GM12878 (cell line): ENCODE results near the gene DHX57. TPM values are rescaled to one million over a fixed set of nuclear protein-coding genes. Genes with fewer than 3 reads are reported as not detected.

Experiments used
- ATAC-seq: fragments of 200-7000 bp; cut with Tn5 transposase; 3 replicates; pipeline ENCODE4 v1.9.1; 2020; ENCODE audit warnings: mild to moderate bottlenecking, moderate library complexity
- BruUV-seq: library from RNA; stranded (reverse); fragments of 400-500 nt; replicated peaks from 2 replicates; lab custom pipeline; 2021; lab: Mats Ljungman, UMichigan
- CTCF ChIA-PET: fragments of 300-600 bp; sonication (Branson Sonifier 250); formaldehyde crosslinking; extraction: SDS; loops from one replicate; lab custom pipeline; 2021; ENCODE audit warnings: inconsistent platforms; lab: Yijun Ruan, JAX
- POLR2A ChIA-PET: fragments of 350-600 bp; formaldehyde crosslinking; extraction: SDS; loops from one replicate; lab custom pipeline; 2021; ENCODE audit warnings: inconsistent platforms; lab: Charles Lee
- RAD21 ChIA-PET: fragments of 300-600 bp; sonication (Branson Sonifier 250); formaldehyde crosslinking; loops from one replicate; lab custom pipeline; 2023; ENCODE audit warnings: antibody characterized with exemption; ENCODE audit not compliant: unreplicated experiment; lab: Charles Lee
- SMC1A ChIA-PET: fragments of 300-600 bp; sonication (Branson Sonifier 250); formaldehyde crosslinking; loops from one replicate; lab custom pipeline; 2023; ENCODE audit not compliant: unreplicated experiment, uncharacterized antibody; lab: Charles Lee
- DNase-seq: peaks from one replicate; pipeline ENCODE4 v3.0.0-alpha.2; 2011; ENCODE audit warnings: low read depth, low spot score
- FAIRE-seq: peaks from 3 replicates; lab custom pipeline; 2011; peaks lifted over from hg19 to GRCh38; lab: Jason Lieb, UNC
- H2AFZ ChIP-seq: 2 replicates; pipeline ENCODE4 v1.6.0; 2011; ENCODE audit warnings: low read depth, low read length, control low read depth; ENCODE audit not compliant: control insufficient read depth
- H3K27ac ChIP-seq: 2 replicates; pipeline ENCODE4 v1.5.1; 2011; ENCODE audit warnings: control low read depth; ENCODE audit not compliant: control insufficient read depth, insufficient read depth
- H3K27me3 ChIP-seq, 2 experiments: replicated peaks in 1 of 2; 2 replicates each; pipeline versions ENCODE4 v1.6.0 to v1.6.1; 2011; ENCODE audit warnings: low read length in 1 of 2; ENCODE audit not compliant: control insufficient read depth in 2 of 2, insufficient read depth in 2 of 2
- H3K36me3 ChIP-seq, 2 experiments: 2 replicates each; pipeline ENCODE4 v1.5.1; 2011; ENCODE audit warnings: low read length in 1 of 2; ENCODE audit not compliant: control insufficient read depth in 2 of 2, insufficient read depth in 2 of 2
- H3K4me1 ChIP-seq: 2 replicates; pipeline ENCODE4 v1.6.1; 2011; ENCODE audit warnings: mild to moderate bottlenecking, low read length, moderate library complexity, mixed read lengths; ENCODE audit not compliant: control insufficient read depth, insufficient read depth
- H3K4me2 ChIP-seq: 2 replicates; pipeline ENCODE4 v1.6.0; 2011; ENCODE audit warnings: control low read depth; ENCODE audit not compliant: control insufficient read depth, insufficient read depth
- H3K4me3 ChIP-seq: fragments of 200-600 bp; sonication (generic); 2 replicates; pipeline ENCODE4 v1.5.1; 2016
- H3K79me2 ChIP-seq: 2 replicates; pipeline ENCODE4 v1.6.0; 2011; ENCODE audit warnings: low read length; ENCODE audit not compliant: control insufficient read depth, insufficient read depth
- H3K9ac ChIP-seq: 2 replicates; pipeline ENCODE4 v1.8.0; 2011; ENCODE audit warnings: low read length, control low read depth, mixed read lengths; ENCODE audit not compliant: control insufficient read depth, insufficient read depth
- H3K9me3 ChIP-seq: replicated peaks from 3 replicates; pipeline ENCODE4 v1.5.1; 2011; ENCODE audit warnings: mild to moderate bottlenecking, low read length; ENCODE audit not compliant: control insufficient read depth, insufficient read depth
- H4K20me1 ChIP-seq: 2 replicates; pipeline ENCODE4 v1.6.0; 2011; ENCODE audit not compliant: control insufficient read depth, insufficient read depth
- BHLHE40 ChIP-seq, 2 experiments: fragments of 450-650 bp in 1 of 2; IDR thresholded peaks; 2 replicates each; pipeline ENCODE4 v1.6.1; 2011 to 2017; ENCODE audit warnings: low read depth in 2 of 2, borderline replicate concordance in 1 of 2, improper control_type of control experiment in 1 of 2, low read length in 1 of 2, mild to moderate bottlenecking in 1 of 2
- EP300 ChIP-seq, 2 experiments: fragments of 150-350 bp in 1 of 2; IDR thresholded peaks; 2 replicates each; pipeline ENCODE4 v1.6.1; 2011 to 2012; ENCODE audit warnings: low read depth in 2 of 2, low read length in 2 of 2, borderline replicate concordance in 1 of 2, improper control_type of control experiment in 1 of 2, inconsistent platforms in 1 of 2; ENCODE audit not compliant: control insufficient read depth in 1 of 2
- IRF4 ChIP-seq: IDR thresholded peaks from 2 replicates; pipeline ENCODE4 v1.6.1; 2011; ENCODE audit warnings: low read depth, low read length
- NFIC ChIP-seq: IDR thresholded peaks from 2 replicates; pipeline ENCODE4 v1.6.1; 2012; ENCODE audit warnings: low read depth, mild to moderate bottlenecking, inconsistent platforms, low read length, moderate library complexity
- NKRF ChIP-seq: fragments of 450-650 bp; conservative IDR thresholded peaks from 2 replicates; pipeline ENCODE4 v1.6.1; 2017; ENCODE audit warnings: mild to moderate bottlenecking, moderate library complexity
- RAD51 ChIP-seq: fragments of 450-650 bp; IDR thresholded peaks from 2 replicates; pipeline ENCODE4 v1.6.1; 2016; ENCODE audit warnings: moderate library complexity, mild to moderate bottlenecking, inconsistent platforms
- SMARCA5 ChIP-seq: fragments of 450-650 bp; IDR thresholded peaks from 2 replicates; pipeline ENCODE4 v1.6.1; 2017; ENCODE audit warnings: mild to moderate bottlenecking
- STAT3 ChIP-seq: IDR thresholded peaks from 2 replicates; pipeline ENCODE4 v1.6.1; 2011; ENCODE audit warnings: low read depth, low read length, improper control_type of control experiment
- ZBTB33 ChIP-seq: fragments of 450-650 bp; IDR thresholded peaks from 2 replicates; pipeline ENCODE4 v1.6.1; 2017; ENCODE audit warnings: mild to moderate bottlenecking
- ZNF24 ChIP-seq: fragments of 450-650 bp; IDR thresholded peaks from 2 replicates; pipeline ENCODE4 v1.6.1; 2017; ENCODE audit warnings: antibody characterized with exemption, mild to moderate bottlenecking
- WGBS: methylation state at CpG from one replicate; pipeline ENCODE4 v1.1.6; 2016; ENCODE audit warnings: low lambda C conversion rate; ENCODE audit not compliant: insufficient replicate concordance, insufficient coverage; ENCODE audit errors: missing lambda C conversion rate; 5-methylcytosine and 5-hydroxymethylcytosine counted together
- in situ Hi-C: fragments of 300-500 bp; cut with MboI; formaldehyde crosslinking; loops from 9 replicates; pipeline ENCODE4 v1.14.3; 2018; ENCODE audit warnings: mixed read lengths
- intact Hi-C: fragments of 100-400 bp; cut with micrococcal nuclease; formaldehyde crosslinking; loops from one replicate; pipeline ENCODE4 v1.14.2; 2022; ENCODE audit not compliant: unreplicated experiment
- polyA plus RNA-seq, 11 experiments: library from polyadenylated mRNA; depleted of rRNA in 4 of 11; unstranded in 6 of 11; stranded (reverse) in 5 of 11; fragments of >200 nt; fragmentation: Nextera tagmentation in 4 of 11; fragmentation: Illumina TruSeq in 1 of 11; extraction: Ambion mirVana in 4 of 11; extraction: Trizol in 1 of 11; gene quantifications; 1 replicate in 1 of 11; 2 replicates in 10 of 11; pipeline versions ENCODE4 v1.2.1 to v1.2.3, GENCODE V29; 2011 to 2016; ENCODE audit warnings: inconsistent platforms in 2 of 11, missing spikeins in 2 of 11, low read depth in 1 of 11
- total RNA-seq, 4 experiments: library from RNA; depleted of rRNA in 3 of 4; stranded (reverse); fragments of >200 nt in 3 of 4; fragmentation: Illumina TruSeq in 1 of 4; extraction: Trizol in 1 of 4; gene quantifications; 2 replicates each; pipeline versions ENCODE4 v1.2.1 to v1.2.3, GENCODE V29; 2013 to 2021
- TF ChIP-seq, protein P1 (sequence below): fragments of 450-650 bp; IDR thresholded peaks from 2 replicates; pipeline ENCODE4 v1.6.1; 2017; ENCODE audit warnings: mild to moderate bottlenecking, low read depth, inconsistent platforms; ENCODE audit not compliant: poor library complexity, severe bottlenecking
- TF ChIP-seq, protein P2 (sequence below): IDR thresholded peaks from 2 replicates; pipeline ENCODE4 v1.6.1; 2012; ENCODE audit warnings: low read depth, low read length, improper control_type of control experiment

DHX57 gene
- total and polyA plus RNA-seq, 10 of the 15 experiments (the other 5 are each of a cell fraction or from before 2014, with no cell fraction given) = 6.5 to 18.0 (median 15.8) TPM

DNA sequence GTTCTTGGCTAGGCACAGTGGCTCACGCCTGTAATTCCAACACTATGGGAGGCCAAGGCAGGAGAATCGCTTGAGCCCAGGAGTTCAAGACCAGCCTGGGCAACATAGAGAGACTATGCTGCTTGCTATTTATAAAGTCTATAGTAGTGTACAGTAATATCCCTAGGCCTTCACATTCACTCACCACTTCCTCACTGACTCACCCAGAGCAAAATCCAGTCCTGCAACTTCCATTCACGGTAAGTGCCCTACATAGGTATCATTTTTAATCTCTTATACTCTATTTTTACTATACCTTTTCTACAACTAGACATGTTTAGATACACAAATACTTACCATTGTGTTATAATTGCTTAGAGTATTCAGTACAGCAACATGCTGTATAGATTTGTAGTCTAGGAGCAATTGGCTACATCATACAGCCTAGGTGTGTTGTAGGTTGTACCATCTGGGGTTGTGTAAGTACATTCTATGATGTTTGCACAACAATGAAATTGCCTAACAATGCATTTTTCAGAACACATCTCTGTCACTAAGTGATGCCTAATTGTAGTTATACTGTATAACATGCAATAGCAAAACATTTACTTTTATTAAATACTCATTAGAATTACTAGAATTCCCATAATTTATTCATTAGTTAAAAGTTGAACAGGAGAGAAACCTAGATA, 8.8 kb downstream of the DHX57 start (continued):
- TF ChIP-seq ZBTB33 (no peak), SMARCA5 (no peak)

DNA sequence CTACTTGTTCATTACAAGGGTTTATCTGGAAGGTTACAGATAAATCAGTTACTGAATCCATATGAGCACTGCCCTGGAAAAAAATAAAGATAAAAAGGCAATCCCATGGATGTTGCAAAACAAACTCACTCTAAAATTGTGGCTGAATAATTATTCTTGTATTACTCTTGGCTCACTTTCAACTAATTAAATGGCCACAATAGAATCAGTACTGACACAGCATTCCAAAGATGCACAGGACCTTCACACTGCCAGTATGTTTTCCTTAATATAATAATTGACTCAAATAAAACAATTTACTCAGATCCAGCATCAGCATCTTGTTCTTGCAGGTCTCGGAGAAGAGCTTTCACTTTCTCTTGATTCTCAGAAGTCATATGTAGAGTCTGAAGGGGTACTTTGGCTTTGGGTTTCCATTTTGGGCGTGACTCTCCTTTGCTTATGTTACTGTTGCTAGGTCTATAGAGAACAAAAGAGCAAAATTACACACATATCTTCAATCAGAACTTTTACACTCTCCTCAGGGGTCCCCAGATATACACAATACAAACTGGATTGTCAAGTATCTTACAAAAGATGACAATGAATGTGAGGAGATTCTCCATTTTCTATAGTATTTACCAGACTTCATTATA, 12.6 kb downstream of the DHX57 start:
- Histone ChIP-seq H3K36me3 (peaks cover 0 to 6% of the 10 kb centered on the region in 2 experiments; a peak in 3 of 4 replicates), H2AFZ (no peak overlapping the region), H3K4me2 (no peak overlapping the region), H3K4me3 (no peak overlapping the region), H3K9me3 (no peaks in the 10 kb centered on the region; the same call in 2 of the 3 replicates), H4K20me1 (no peaks in the 10 kb centered on the region), H3K27me3 (no peaks in the 10 kb centered on the region), H3K4me1 (no peaks in the 10 kb centered on the region), H3K27ac (no peak overlapping the region), H3K79me2 (no peaks in the 10 kb centered on the region), H3K9ac (no peak overlapping the region)
- DNase-seq (no peak), ATAC-seq (0 out of 3 replicates have a peak, but pooled peaks have one; percentile 26), FAIRE-seq (no peak)
- 7% methylated on average over 2 of the region's 2 CpGs for WGBS
- ChIA-PET SMC1A (no interaction called here), POLR2A (no interaction called here), CTCF (interaction anchor here (0.6 kb wide), 1 partner anchor 321 kb away, joined by 3 read pairs; no protein-coding TSS in a partner anchor), RAD21 (no interaction called here)
- in situ Hi-C loops (no loop called here), intact Hi-C loops (no loop called here)
- no TSS peak for BruUV-seq
- TF ChIP-seq NFIC (no peak), NKRF (no peak), ZNF24 (no peak), RAD51 (no peak), IRF4 (no peak), STAT3 (no peak), BHLHE40 (IDR thresholded peaks at IDR 0.05; ENCODE audit: borderline replicate concordance in 1 of 2, low read depth in 2 of 2, low read length in 1 of 2) (no peak), EP300 (IDR thresholded peaks at IDR 0.05; ENCODE audit: borderline replicate concordance in 1 of 2, control insufficient read depth in 1 of 2, low read depth in 2 of 2, low read length in 2 of 2) (no peak)
- TF ChIP-seq, protein P1, sequence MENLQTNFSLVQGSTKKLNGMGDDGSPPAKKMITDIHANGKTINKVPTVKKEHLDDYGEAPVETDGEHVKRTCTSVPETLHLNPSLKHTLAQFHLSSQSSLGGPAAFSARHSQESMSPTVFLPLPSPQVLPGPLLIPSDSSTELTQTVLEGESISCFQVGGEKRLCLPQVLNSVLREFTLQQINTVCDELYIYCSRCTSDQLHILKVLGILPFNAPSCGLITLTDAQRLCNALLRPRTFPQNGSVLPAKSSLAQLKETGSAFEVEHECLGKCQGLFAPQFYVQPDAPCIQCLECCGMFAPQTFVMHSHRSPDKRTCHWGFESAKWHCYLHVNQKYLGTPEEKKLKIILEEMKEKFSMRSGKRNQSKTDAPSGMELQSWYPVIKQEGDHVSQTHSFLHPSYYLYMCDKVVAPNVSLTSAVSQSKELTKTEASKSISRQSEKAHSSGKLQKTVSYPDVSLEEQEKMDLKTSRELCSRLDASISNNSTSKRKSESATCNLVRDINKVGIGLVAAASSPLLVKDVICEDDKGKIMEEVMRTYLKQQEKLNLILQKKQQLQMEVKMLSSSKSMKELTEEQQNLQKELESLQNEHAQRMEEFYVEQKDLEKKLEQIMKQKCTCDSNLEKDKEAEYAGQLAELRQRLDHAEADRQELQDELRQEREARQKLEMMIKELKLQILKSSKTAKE = no peak
- TF ChIP-seq, protein P2, sequence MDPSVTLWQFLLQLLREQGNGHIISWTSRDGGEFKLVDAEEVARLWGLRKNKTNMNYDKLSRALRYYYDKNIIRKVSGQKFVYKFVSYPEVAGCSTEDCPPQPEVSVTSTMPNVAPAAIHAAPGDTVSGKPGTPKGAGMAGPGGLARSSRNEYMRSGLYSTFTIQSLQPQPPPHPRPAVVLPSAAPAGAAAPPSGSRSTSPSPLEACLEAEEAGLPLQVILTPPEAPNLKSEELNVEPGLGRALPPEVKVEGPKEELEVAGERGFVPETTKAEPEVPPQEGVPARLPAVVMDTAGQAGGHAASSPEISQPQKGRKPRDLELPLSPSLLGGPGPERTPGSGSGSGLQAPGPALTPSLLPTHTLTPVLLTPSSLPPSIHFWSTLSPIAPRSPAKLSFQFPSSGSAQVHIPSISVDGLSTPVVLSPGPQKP = no peak
